Measurements from ENCODE around the gene TMEM203.

DNA sequence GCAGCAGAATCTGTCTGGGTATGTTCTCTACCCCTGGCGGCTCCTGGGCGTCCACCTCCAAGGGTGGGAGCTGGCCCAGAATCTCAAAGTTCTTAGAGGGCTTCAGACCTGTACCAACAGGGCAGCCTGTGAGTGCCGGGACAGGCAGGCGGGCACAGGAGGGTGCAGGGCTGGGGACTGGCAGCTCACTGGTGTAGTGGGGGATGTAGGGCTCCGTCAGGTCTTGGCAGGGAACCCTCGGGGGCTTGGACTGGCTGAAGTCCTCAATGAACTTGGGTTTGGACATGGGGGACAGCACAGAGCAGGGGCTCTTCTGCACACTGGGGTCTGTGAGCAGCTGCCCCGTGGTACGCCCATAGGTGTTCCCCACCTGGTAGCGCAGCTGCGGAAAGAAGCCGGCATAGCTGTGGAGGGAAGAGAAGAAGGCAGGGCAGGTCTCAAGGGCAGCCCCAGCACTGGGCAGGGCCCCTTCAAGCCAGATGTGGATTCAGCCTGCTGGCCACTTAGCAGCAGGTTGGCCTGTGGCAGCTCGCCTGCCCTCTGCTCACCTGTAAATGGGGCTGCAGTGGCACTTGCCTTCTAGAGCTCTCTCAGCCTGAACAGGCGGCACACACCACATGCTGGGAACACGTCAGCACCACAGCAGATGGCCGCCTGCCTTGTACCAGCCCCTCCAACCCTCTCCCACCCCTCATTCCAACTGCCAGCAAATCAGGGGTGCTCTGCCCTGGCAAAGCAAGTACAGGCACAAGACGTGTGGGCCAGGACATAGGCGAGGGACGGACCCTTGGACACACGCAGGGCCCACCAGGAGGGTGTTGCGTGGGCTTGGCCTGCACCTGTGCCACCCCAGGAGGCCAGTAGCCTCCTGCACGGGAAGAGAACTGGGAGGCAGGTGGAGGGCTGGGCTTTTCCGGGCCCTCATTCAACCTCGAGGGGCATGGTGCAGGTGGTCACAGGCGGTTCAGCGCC is 40.3 kb upstream of the TMEM203 start:
- TF ChIP-seq GABPA (IDR thresholded peaks at IDR 0.05; ENCODE audit: low read depth): no peak
- TF ChIP-seq, protein P1, sequence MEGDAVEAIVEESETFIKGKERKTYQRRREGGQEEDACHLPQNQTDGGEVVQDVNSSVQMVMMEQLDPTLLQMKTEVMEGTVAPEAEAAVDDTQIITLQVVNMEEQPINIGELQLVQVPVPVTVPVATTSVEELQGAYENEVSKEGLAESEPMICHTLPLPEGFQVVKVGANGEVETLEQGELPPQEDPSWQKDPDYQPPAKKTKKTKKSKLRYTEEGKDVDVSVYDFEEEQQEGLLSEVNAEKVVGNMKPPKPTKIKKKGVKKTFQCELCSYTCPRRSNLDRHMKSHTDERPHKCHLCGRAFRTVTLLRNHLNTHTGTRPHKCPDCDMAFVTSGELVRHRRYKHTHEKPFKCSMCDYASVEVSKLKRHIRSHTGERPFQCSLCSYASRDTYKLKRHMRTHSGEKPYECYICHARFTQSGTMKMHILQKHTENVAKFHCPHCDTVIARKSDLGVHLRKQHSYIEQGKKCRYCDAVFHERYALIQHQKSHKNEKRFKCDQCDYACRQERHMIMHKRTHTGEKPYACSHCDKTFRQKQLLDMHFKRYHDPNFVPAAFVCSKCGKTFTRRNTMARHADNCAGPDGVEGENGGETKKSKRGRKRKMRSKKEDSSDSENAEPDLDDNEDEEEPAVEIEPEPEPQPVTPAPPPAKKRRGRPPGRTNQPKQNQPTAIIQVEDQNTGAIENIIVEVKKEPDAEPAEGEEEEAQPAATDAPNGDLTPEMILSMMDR (IDR thresholded peaks at IDR 0.05): no peak
- no peak for TF ChIP-seq POLR2AphosphoS5 (IDR thresholded peaks at IDR 0.05; ENCODE audit: low read depth, low read length)
